WI38 (cell line): ENCODE measurements around the gene SMIM11.
"Not testable (repeated sequence)": the region's sequence is repeated elsewhere in the genome, so short reads cannot be mapped to it uniquely, and the experiment has no call there.

ENCODE experiments used
- H3K4me3 ChIP-seq: 2 replicates; pipeline ENCODE4 v1.5.1; 2011; ENCODE audit warnings: low read depth, mild to moderate bottlenecking, control low read depth, low read length

The SMIM11 gene

DNA sequence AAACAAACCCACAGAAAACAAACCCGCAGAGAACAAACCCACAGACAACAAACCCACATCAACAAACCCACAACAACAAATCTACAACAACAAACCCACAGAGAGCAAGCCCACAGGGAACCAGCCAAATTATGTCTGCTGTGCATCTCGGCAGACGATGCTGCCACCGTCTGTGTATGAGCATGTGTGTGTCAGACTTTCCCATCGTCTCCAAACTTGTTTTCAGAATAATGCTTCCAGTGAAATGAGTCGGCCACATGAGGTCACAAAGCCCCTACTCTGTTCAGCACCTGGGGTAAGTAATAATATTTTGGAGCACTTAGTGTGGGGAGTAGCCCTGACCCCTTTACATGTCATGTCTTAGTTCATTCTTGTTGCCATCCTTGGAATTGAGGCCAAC is 30.8 kb downstream of the SMIM11 start:
- not testable (repeated sequence) for H3K4me3 ChIP-seq

DNA sequence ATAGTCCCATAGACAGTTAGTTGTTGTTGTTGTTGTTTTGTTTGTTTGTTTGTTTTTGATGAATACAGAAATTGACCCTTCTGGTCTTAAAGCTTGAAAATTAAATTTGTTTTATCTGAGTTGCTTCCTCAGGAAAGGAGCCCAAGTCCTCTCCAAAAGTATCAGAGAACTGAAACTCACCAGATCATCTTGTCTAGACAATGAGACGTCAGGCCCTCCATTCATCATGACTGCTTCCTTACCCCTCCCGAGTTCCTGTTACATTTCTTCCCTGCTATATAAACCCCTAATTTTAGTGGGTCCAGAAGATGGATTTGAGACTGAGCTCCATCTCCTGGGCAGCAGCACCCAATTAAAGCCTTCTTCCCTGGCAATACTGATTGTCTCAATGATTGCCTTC is 31.4 kb downstream of the SMIM11 start:
- not testable (repeated sequence) for H3K4me3 ChIP-seq

DNA sequence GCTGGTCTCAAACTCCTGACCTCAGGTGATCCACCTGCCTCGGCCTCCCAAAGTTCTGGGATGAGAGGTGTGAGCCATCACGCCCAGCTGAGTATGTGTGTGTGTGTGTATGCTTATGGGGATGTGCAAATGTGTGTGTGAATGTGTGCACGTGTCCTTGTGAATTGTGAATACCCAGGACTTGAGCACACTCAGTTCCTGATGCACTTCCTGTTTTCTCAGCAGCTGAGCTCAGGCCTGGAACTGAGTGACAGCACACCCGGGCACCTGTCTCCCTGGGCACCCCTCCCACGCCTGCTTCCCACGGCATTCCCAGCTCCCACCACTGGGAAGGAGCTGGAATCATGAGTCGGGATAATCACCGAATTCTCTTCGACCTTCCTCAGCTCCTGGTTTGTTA is 32.0 kb downstream of the SMIM11 start:
- not testable (repeated sequence) for H3K4me3 ChIP-seq

DNA sequence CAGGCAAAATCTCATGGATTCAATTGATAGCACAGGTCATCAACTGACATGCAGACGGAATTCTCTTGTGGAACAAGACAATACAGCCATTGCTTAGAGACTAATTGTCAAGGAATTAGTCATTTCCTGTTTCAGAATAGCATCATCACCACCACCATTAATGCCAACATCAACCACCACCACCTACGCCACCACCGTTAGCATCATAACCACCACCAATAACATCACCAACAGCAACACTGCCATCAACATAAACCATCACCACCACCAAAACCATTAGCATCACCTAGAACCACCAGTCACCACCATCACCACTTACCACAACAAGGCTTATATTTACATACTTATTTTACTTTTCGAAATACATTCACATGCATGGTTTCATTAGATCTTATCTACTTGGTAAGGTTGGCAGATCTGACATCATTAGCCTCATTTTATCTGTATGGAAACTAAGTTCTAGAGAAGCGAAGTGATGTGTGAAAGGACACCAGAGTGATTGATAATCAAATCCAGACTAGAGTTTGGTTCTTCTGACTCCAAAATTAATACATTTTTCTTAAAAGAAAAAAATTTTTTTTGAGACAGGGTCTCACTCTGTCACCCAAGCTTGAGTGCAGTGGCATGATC is 42.3 kb downstream of the SMIM11 start:
- H3K4me3 ChIP-seq = not testable (repeated sequence)

DNA sequence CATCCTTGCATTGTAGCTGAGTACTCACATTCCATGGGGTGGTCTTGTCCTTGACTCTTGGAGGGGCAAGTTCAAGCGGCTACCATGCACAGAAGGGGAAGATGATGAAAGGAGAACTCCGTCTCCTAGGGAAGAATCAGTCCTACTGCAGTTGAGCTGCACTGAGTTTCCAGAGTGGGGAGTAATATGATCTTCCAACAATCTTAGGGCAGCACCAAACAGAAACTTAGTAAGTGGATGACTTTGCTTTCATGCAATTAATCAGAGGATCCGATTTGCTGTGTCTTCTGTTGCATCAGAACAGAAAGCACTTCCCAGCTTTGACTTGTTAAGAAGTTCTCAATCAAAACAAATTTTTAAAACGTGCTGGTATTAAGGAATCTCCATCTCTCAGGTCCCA is 48.5 kb downstream of the SMIM11 start, which contains the start of gene SMIM34:
Gene SMIM34 (minus strand): TSS at position 147 of the 400 bp plus-strand sequence. CDS start 112 bp downstream, at position 35.
- H3K4me3 ChIP-seq = not testable (repeated sequence)

DNA sequence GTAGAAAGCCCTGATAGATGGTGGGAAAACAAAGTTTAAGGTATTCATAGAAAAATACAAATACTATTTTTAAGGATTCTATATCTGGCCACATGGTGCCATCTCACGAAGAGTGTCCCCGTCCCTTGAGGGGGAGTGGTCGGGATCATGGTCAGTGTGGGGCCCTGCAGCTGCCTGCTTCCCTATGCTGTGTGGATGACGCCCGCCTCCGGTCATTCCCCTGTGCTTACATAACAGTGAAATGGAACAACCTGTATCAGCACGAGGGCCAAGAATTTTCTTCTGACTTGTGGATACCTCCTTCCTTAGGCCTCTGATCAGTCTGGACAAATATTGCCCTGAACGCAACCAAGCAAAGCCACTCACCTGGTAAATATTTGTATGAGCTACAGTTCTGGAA is 52.0 kb downstream of the SMIM11 start:
- H3K4me3 ChIP-seq = not testable (repeated sequence)

DNA sequence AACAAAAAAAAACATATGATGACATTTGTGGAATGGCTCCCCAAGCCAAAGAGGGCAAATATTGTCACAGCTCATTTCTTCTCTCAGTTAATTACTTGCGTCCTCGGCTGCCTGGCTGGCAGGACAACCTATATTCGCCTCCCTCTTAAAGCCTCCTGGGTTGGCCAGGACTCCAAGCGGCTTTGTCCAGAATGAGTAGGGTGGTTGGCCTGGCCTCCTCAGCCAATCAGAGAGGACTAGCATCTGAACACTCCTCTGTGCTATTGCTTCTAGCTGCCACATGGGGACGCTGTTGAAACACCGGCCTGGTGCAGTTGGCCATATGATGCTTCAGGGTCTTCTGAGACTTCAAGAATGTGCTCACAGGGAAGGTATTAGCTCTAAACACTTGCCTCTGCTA is 53.1 kb downstream of the SMIM11 start:
- not testable (repeated sequence) for H3K4me3 ChIP-seq

DNA sequence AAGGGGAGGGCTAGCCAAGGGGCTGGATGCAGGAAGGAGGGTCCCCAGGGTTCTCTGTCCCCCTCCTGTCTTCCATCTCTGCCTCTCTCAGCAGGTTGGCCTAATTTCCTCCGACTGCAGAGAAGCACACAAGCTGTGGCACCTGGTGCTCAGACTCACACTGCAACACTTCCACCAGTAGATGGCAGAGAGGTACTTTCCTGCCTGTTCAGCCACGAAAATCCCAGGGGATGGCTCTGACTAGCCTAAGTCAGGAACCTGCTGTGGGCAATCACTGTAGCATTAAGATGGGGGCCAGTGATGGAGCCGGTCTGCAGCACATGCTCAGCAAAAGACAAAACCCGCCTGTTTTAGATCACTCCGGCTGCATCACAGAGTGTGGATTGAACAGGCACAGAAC is 54.4 kb downstream of the SMIM11 start:
- not testable (repeated sequence) for H3K4me3 ChIP-seq
